Measurements from ENCODE around the gene PLEKHG5. TPM values are rescaled to one million over a fixed set of nuclear protein-coding genes. Genes with fewer than 3 reads are reported as not detected.

Gene PLEKHG5
- total RNA-seq, 1 donor: 11.2 TPM

- peak overlapping the region; percentile 69 for H3K4me3 ChIP-seq (ENCODE audit: low read depth, low read length)
- no peak for TF ChIP-seq CTCF (IDR thresholded peaks at IDR 0.05; ENCODE audit: insufficient read depth, low read depth, low read length)
- no peak for DNase-seq (ENCODE audit: low read depth)
These were observed 6.6 kb upstream of the PLEKHG5 start for GRCh38 chr1:6497867-6498575.

GRCh38 chr1:6497215-6497866 is 5.9 kb upstream of the PLEKHG5 start:
- H3K4me3 ChIP-seq (ENCODE audit: low read depth, low read length): peak overlapping the region; percentile 69
- DNase-seq (ENCODE audit: low read depth): peak; percentile 31
- no peak for TF ChIP-seq CTCF (IDR thresholded peaks at IDR 0.05; ENCODE audit: insufficient read depth, low read depth, low read length)

GRCh38 chr1:6496890-6497214 is 5.4 kb upstream of the PLEKHG5 start:
- peak overlapping the region; percentile 55 for H3K4me3 ChIP-seq (ENCODE audit: low read depth, low read length)
- no peak for TF ChIP-seq CTCF (IDR thresholded peaks at IDR 0.05; ENCODE audit: insufficient read depth, low read depth, low read length)
- DNase-seq (ENCODE audit: low read depth): no peak

GRCh38 chr1:6496365-6496721 is 4.9 kb upstream of the PLEKHG5 start:
- DNase-seq (ENCODE audit: low read depth): no peak
- peak overlapping the region; percentile 55 for H3K4me3 ChIP-seq (ENCODE audit: low read depth, low read length)
- TF ChIP-seq CTCF (IDR thresholded peaks at IDR 0.05; ENCODE audit: insufficient read depth, low read depth, low read length): no peak

- no peak for DNase-seq (ENCODE audit: low read depth)
- no peak for TF ChIP-seq CTCF (IDR thresholded peaks at IDR 0.05; ENCODE audit: insufficient read depth, low read depth, low read length)
- H3K4me3 ChIP-seq (ENCODE audit: low read depth, low read length): peak overlapping the region; percentile 55
These were observed 4.3 kb upstream of the PLEKHG5 start for GRCh38 chr1:6495540-6496364.

GRCh38 chr1:6495041-6495441 is 3.6 kb upstream of the PLEKHG5 start:
- no peak for TF ChIP-seq CTCF (IDR thresholded peaks at IDR 0.05; ENCODE audit: insufficient read depth, low read depth, low read length)
- no peak overlapping the region for H3K4me3 ChIP-seq (ENCODE audit: low read depth, low read length)
- DNase-seq (ENCODE audit: low read depth): no peak
